ENCODE data around the gene CCDC15. TPM values are rescaled to one million over a fixed set of nuclear protein-coding genes. Genes with fewer than 3 reads are reported as not detected.

Gene CCDC15
- total RNA-seq, 1 donor from 2014 or later = 2.9 TPM

DNA sequence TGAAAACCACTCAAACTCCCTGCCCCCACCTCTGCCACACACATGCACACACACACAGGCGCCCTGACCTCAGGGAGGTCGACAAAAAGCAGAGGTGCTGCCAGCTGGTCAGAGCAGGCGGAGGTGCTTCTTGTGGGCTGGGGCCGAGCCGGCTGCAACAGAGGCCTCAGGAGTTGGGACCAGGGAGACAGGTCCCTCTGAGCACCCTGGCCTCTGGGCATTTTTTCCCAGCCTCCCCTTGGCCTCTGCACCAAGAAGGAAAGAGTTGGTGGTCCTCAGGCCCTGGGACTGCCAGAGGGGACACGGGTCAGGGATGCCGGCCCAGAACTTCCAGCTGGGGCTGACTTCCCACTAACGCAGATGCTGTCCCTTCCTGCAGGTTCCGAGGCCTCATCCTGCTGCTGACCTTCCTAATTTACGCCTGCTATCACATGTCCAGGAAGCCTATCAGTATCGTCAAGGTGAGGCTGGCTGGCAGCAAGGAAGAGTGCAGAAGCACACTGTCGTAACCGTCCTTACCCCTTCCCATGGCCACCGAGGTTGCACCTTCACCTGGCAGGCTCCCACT lies 122.5 kb downstream of the CCDC15 start:
- intact Hi-C loops (cut with DNase I) = no loop called here
- DNase-seq (ENCODE audit: extremely low spot score in 2 of 2) = no peak
- Histone ChIP-seq H3K4me3 (no peak overlapping the region), H3K27ac (no peak overlapping the region), H3K4me1 (peaks cover 6% of the 10 kb centered on the region), H3K9me3 (no peaks in the 10 kb centered on the region), H3K27me3 (no peaks in the 10 kb centered on the region), H3K36me3 (no peaks in the 10 kb centered on the region)
- no peak for TF ChIP-seq POLR2A (IDR thresholded peaks at IDR 0.05)
- TF ChIP-seq, protein P1, sequence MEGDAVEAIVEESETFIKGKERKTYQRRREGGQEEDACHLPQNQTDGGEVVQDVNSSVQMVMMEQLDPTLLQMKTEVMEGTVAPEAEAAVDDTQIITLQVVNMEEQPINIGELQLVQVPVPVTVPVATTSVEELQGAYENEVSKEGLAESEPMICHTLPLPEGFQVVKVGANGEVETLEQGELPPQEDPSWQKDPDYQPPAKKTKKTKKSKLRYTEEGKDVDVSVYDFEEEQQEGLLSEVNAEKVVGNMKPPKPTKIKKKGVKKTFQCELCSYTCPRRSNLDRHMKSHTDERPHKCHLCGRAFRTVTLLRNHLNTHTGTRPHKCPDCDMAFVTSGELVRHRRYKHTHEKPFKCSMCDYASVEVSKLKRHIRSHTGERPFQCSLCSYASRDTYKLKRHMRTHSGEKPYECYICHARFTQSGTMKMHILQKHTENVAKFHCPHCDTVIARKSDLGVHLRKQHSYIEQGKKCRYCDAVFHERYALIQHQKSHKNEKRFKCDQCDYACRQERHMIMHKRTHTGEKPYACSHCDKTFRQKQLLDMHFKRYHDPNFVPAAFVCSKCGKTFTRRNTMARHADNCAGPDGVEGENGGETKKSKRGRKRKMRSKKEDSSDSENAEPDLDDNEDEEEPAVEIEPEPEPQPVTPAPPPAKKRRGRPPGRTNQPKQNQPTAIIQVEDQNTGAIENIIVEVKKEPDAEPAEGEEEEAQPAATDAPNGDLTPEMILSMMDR (IDR thresholded peaks at IDR 0.05) = no peak
- TF ChIP-seq POLR2AphosphoS5 (IDR thresholded peaks at IDR 0.05; ENCODE audit: insufficient read depth in 1 of 2, low read depth in 1 of 2) = no peak

DNA sequence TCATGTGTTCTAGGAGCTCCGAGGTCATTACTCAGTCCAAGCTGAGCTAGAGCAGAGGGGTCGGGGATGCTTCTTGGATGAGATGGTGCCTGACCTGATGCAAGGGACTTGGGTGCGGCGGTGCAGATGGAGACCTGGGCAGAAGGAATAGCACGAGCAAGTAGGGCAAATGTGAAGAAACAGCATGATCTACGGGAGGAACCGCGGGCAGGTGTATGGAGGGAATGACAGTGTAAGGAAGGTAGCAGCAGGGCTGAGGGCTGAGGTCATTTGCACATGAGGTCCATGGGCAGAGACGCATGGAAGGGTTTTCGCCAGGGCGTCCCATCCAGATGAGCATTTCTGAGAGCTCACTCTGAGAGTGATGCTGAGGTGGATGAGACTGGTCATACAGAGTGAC lies 124.0 kb downstream of the CCDC15 start:
- peak in 1 of 2 donors; percentile 71 for DNase-seq (ENCODE audit: extremely low spot score in 2 of 2)
- Histone ChIP-seq H3K9me3 (no peaks in the 10 kb centered on the region), H3K27ac (no peak overlapping the region), H3K4me3 (no peak overlapping the region), H3K4me1 (peaks cover 7% of the 10 kb centered on the region), H3K36me3 (no peaks in the 10 kb centered on the region), H3K27me3 (no peaks in the 10 kb centered on the region)
- no peak for TF ChIP-seq POLR2A (IDR thresholded peaks at IDR 0.05)
- TF ChIP-seq, protein P1 (IDR thresholded peaks at IDR 0.05) = no peak
- TF ChIP-seq POLR2AphosphoS5 (IDR thresholded peaks at IDR 0.05; ENCODE audit: insufficient read depth in 1 of 2, low read depth in 1 of 2) = no peak
- intact Hi-C loops (cut with DNase I) = no loop called here

DNA sequence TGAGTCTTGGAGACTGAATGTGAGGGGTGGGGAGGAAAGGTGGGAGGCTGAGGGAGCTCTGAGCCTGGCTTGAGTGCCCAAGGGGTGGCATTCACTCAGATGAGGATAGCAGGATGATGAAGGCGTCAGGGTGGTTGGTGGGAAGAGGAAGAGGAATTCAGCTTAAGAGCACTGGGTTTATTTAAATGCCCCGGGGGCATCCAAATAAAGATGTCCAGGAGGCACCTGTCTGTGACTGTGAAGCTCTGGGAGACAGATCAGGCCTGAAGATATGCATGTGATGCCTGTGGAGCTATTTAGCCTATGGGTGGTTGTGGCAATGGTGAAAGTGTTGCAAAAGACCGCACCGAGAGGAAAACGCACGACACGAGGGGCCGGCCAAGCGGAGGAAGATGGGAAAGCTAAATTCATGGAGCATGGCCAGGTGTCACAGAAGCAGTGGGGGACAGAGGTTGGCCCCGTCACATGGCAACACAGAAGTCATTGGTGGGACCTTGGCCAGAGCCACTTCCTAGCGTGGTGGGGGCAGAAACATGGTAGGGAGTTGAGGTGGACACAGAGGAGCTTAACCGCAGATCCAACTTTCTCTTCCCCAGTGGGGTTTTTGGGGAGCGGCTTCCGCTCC lies 124.6 kb downstream of the CCDC15 start:
- Histone ChIP-seq H3K4me3 (no peak overlapping the region), H3K27me3 (no peaks in the 10 kb centered on the region), H3K4me1 (peaks cover 12% of the 10 kb centered on the region), H3K36me3 (no peaks in the 10 kb centered on the region), H3K27ac (no peak overlapping the region), H3K9me3 (no peaks in the 10 kb centered on the region)
- peak in 1 of 2 donors; percentile 78 for DNase-seq (ENCODE audit: extremely low spot score in 2 of 2)
- no peak for TF ChIP-seq POLR2AphosphoS5 (IDR thresholded peaks at IDR 0.05; ENCODE audit: insufficient read depth in 1 of 2, low read depth in 1 of 2)
- TF ChIP-seq, protein P1 (IDR thresholded peaks at IDR 0.05) = no peak
- no peak for TF ChIP-seq POLR2A (IDR thresholded peaks at IDR 0.05)
- intact Hi-C loops (cut with DNase I) = no loop called here

DNA sequence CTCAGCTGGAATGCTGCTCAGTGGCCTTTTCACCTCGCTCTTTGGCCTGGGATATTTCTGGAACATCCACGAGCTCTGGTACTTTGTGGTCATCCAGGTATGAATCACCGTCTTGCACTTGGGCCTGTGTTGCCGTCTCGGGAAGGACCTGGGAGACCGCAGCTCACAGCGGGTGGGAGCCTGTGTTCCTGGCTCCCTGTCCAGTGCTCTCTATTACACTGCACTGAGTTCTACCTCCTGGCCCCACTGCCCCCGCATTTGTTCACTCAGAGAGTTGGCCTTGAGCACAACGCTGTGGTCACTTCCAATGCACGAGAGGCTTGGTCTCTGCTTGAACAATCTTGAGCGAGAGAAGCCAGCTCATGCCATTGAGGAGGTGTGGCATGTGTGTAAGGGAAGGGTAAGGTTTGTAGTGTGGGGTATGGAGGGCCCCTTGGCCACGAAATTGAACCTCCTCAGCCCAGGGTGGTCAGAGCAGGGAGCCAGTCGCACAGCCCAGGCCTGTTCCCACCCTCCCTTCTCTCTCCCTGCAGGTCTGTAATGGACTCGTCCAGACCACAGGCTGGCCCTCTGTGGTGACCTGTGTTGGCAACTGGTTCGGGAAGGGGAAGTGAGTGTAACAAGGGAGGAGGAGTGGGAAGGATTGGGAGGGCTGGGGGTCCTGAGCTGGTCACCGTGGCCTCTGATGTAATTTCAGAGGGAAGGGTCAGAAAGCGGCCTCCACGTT lies 125.3 kb downstream of the CCDC15 start:
- no peak for DNase-seq (ENCODE audit: extremely low spot score in 2 of 2)
- H3K36me3 ChIP-seq = no peaks in the 10 kb centered on the region
- H3K27ac ChIP-seq = no peak overlapping the region
- no peaks in the 10 kb centered on the region for H3K9me3 ChIP-seq
- no peaks in the 10 kb centered on the region for H3K27me3 ChIP-seq
- peaks cover 19% of the 10 kb centered on the region for H3K4me1 ChIP-seq
- intact Hi-C loops (cut with DNase I) = no loop called here
- no peak overlapping the region for H3K4me3 ChIP-seq
- no peak for TF ChIP-seq POLR2A (IDR thresholded peaks at IDR 0.05)
- TF ChIP-seq POLR2AphosphoS5 (IDR thresholded peaks at IDR 0.05; ENCODE audit: insufficient read depth in 1 of 2, low read depth in 1 of 2) = no peak
- TF ChIP-seq, protein P1 (IDR thresholded peaks at IDR 0.05) = no peak

All from vagina (tissue), 2 donors.